Smooth muscle cell (in vitro differentiated cells): Measurements from ENCODE around the gene GVQW3. TPM values are rescaled to one million over a fixed set of nuclear protein-coding genes. Genes with fewer than 3 reads are reported as not detected.

ENCODE experiments used
- DNase-seq: peaks from one replicate; lab custom pipeline; 2025; ENCODE audit not compliant: unreplicated experiment; lab: John Stamatoyannopoulos, UW
- H2AFZ ChIP-seq: fragments of 200-600 bp; sonication (generic); 2 replicates; pipeline ENCODE4 v1.6.0; 2016; ENCODE audit warnings: antibody characterized with exemption, low read depth, mild to moderate bottlenecking
- H3F3A ChIP-seq: fragments of 200-600 bp; sonication (generic); 2 replicates; pipeline ENCODE4 v1.6.0; 2017; ENCODE audit warnings: antibody characterized with exemption, low read depth
- H3K27ac ChIP-seq: fragments of 200-600 bp; sonication (generic); 2 replicates; pipeline ENCODE4 v1.5.1; 2016; ENCODE audit warnings: low read depth, mild to moderate bottlenecking
- H3K27me3 ChIP-seq: fragments of 200-600 bp; sonication (generic); 2 replicates; pipeline ENCODE4 v1.6.1; 2016; ENCODE audit warnings: low read depth, mild to moderate bottlenecking
- H3K36me3 ChIP-seq: fragments of 200-600 bp; sonication (generic); 2 replicates; pipeline ENCODE4 v1.5.1; 2016; ENCODE audit warnings: low read depth
- H3K4me1 ChIP-seq: fragments of 200-600 bp; sonication (generic); 2 replicates; pipeline ENCODE4 v1.5.1; 2016; ENCODE audit warnings: low read depth
- H3K4me2 ChIP-seq: fragments of 200-600 bp; sonication (generic); 2 replicates; pipeline ENCODE4 v1.6.0; 2016; ENCODE audit warnings: mild to moderate bottlenecking
- H3K4me3 ChIP-seq: fragments of 200-600 bp; sonication (generic); 2 replicates; pipeline ENCODE4 v1.5.1; 2016; ENCODE audit warnings: mild to moderate bottlenecking
- H3K79me2 ChIP-seq: fragments of 200-600 bp; sonication (generic); 2 replicates; pipeline ENCODE4 v1.6.0; 2016; ENCODE audit warnings: low read depth, mild to moderate bottlenecking
- H3K9ac ChIP-seq: fragments of 200-600 bp; sonication (generic); 2 replicates; pipeline ENCODE4 v1.6.0; 2016; ENCODE audit warnings: low read depth
- H3K9me3 ChIP-seq: fragments of 200-600 bp; sonication (generic); replicated peaks from 2 replicates; pipeline ENCODE4 v1.5.1; 2016; ENCODE audit warnings: low read depth
- H4K20me1 ChIP-seq: fragments of 200-600 bp; sonication (generic); 2 replicates; pipeline ENCODE4 v1.6.0; 2016; ENCODE audit warnings: low read depth
- CTCF ChIP-seq: fragments of 200-600 bp; sonication (generic); IDR thresholded peaks from 2 replicates; pipeline ENCODE4 v1.5.1; 2017; ENCODE audit warnings: borderline replicate concordance, mild to moderate bottlenecking, antibody characterized with exemption; ENCODE audit not compliant: insufficient read depth, poor library complexity, severe bottlenecking
- WGBS: methylation state at CpG from one replicate; pipeline ENCODE4 v1.1.7; 2016; ENCODE audit warnings: low lambda C conversion rate; 5-methylcytosine and 5-hydroxymethylcytosine counted together
- polyA plus RNA-seq: library from polyadenylated mRNA; unstranded; fragments of >200 nt; fragmentation: Nextera tagmentation; extraction: Ambion mirVana; gene quantifications from 2 replicates; pipeline ENCODE4 v1.2.1, GENCODE V29; 2016
- total RNA-seq: library from RNA; depleted of rRNA; stranded (reverse); fragments of >200 nt; gene quantifications from 2 replicates; pipeline ENCODE4 v1.2.3, GENCODE V29; 2014

GVQW3 gene
- total and polyA plus RNA-seq, 2 experiments from 2014 or later, result 2.8 to 3.1 TPM

GRCh38 chr11:76436020-76436419, 54.9 kb downstream of the GVQW3 start:
- Histone ChIP-seq H3K27ac (no peak overlapping the region), H3K4me3 (no peak overlapping the region), H3K9me3 (no peaks in the 10 kb centered on the region), H3K36me3 (no peaks in the 10 kb centered on the region), H3F3A (no peaks in the 10 kb centered on the region), H3K79me2 (no peaks in the 10 kb centered on the region), H3K4me1 (no peaks in the 10 kb centered on the region), H3K9ac (no peak overlapping the region), H2AFZ (no peak overlapping the region), H4K20me1 (no peaks in the 10 kb centered on the region), H3K4me2 (no peak overlapping the region), H3K27me3 (no peaks in the 10 kb centered on the region)
- no peak for DNase-seq
- no peak for TF ChIP-seq CTCF
- 91% methylated on average over 1 of the region's 1 CpG for WGBS

DNA sequence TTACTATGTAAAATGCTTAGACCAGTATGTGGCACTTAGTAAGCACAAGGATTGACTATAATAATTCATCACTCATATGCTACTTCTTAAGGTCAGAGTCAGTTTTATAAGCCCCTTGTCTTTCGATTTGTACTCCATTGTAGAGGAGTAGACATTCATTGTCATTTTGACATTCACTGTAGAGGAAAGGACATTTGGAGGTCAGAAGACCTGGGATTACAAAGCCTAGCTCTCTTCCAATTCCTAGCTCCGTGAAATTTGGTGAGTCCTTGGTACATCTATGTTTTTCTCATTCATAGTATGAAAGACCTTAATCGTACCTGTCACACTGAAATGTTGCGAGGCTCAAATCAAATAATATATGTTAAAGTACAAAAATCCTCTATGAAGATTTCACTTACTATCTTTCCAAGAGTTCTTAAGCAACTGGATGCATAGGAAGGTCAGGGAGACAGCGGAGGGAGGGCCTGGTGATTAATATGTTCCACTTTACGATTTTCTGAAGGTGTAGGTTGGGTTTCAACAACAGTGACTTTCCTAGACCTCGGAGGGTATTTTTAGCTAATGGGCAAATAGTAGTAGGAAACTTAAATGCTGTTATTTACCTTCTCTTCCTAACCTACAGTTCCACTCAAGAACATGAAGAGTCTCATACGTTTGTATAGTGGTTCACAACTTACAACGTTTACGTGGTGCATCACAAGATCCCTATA, 62.3 kb downstream of the GVQW3 start:
- 41% methylated on average over 10 of the region's 10 CpGs for WGBS
- H3K27me3 ChIP-seq, result no peaks in the 10 kb centered on the region

DNA sequence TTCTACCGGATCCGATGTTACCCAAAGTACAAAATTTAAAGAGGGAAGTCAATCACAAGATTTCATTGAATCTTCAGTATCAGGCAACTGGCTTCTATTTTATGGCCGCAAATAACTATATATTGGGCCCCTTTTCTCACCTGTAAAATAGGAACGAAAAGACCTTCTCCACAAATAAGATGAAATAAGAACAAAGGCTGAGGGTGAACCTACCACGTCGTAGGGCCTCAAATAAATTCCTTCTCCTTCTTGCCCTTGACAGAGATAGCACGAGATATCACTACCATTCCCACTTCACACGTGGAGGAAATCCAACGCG, 62.9 kb downstream of the GVQW3 start:
- H3K27me3 ChIP-seq, result no peaks in the 10 kb centered on the region
- H3K4me1 ChIP-seq, result peaks cover 25% of the 10 kb centered on the region
- no peak for DNase-seq
- H3F3A ChIP-seq, result no peaks in the 10 kb centered on the region
- peak overlapping the region; percentile 94 for H3K9ac ChIP-seq
- no peaks in the 10 kb centered on the region for H3K36me3 ChIP-seq
- peak overlapping the region; percentile 92 for H3K27ac ChIP-seq
- peak overlapping the region; percentile 99 for H3K4me3 ChIP-seq
- TF ChIP-seq CTCF, result no peak
- no peaks in the 10 kb centered on the region for H3K9me3 ChIP-seq
- H3K79me2 ChIP-seq, result peaks cover 37% of the 10 kb centered on the region
- peaks cover 18% of the 10 kb centered on the region for H4K20me1 ChIP-seq
- peak overlapping the region; percentile 91 for H3K4me2 ChIP-seq
- H2AFZ ChIP-seq, result peak overlapping the region; percentile 88
- WGBS, result under 1% methylated on average over 10 of the region's 10 CpGs

More for the DNA sequence above, 62.3 kb downstream of the GVQW3 start:
- H4K20me1 ChIP-seq, result peaks cover 15% of the 10 kb centered on the region
- H3K4me1 ChIP-seq, result peaks cover 20% of the 10 kb centered on the region
- no peaks in the 10 kb centered on the region for H3K9me3 ChIP-seq
- peaks cover 34% of the 10 kb centered on the region for H3K79me2 ChIP-seq
- H3K9ac ChIP-seq, result peak overlapping the region; percentile 94
- peak overlapping the region; percentile 99 for H3K4me3 ChIP-seq
- H3K27ac ChIP-seq, result peak overlapping the region; percentile 92
- TF ChIP-seq CTCF, result no peak
- no peaks in the 10 kb centered on the region for H3F3A ChIP-seq
- no peak overlapping the region for H2AFZ ChIP-seq
- H3K36me3 ChIP-seq, result no peaks in the 10 kb centered on the region
- no peak for DNase-seq
- peak overlapping the region; percentile 91 for H3K4me2 ChIP-seq
